Fibroblast of gingiva (primary cell): Measurements from ENCODE around the gene RIMBP2.
"Not testable (repeated sequence)": the region's sequence is repeated elsewhere in the genome, so short reads cannot be mapped to it uniquely, and the experiment has no call there.

Experiments
- DNase-seq: peaks from one replicate; pipeline ENCODE4 v3.0.0-alpha.2; 2011; ENCODE audit warnings: low read depth

RIMBP2 gene

DNA sequence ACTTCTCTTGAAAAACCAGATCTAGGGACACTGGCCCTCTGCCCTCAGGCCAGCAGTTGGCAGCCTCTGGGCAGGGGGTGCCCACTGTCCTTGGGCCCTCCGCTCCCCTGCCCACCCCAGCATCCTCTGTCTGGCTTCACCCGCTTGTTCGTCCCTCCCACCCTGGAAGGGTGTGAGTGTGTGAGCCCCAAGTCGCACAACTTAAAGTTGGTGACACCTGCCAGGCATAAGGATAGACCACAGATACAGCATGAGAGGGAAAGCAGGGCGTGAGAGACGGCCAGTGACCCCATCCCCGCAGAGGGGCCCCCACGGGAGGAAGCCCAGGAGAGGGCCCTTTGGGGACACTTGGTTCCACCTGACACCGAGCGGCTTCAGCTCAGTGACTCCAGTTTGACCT lies 23.5 kb upstream of the RIMBP2 start:
- DNase-seq: no peak

DNA sequence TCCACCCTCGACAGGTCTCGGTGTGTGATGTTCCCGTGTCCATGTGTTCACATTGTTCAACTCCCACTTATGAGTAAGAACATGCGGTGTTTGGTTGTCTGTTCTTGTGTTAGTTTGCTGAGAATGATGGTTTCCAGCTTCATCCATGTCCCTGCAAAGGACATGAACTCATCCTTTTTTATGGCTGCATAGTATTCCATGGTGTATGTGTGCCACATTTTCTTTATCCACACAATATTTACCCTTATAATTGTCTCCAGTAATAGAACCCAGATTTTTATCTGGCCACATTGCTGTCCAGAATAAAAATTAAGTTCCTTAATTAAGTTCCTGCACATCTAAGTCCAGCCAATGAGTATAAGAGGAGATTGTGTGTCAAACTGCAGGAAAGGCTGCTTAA lies 22.3 kb upstream of the RIMBP2 start:
- not testable (repeated sequence) for DNase-seq

DNA sequence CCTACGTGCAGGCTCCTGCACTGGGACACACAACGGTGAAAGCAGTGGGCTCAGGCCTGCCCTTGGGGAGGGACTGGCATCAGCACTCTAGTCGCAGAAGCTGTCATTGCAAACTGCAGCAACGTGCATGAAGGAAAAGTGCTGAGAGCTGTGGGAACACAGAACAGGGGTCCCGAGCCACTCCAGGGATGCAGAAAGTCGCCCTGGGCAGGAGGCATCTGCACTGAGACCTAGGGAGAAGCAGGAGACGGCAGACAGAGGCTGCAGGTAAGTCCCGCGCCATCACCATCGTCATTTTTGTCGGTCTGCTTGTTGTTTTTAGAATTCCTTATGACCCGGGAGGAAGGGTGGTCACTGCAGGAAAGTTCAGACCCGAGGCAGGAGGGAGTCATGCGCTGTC lies 21.6 kb upstream of the RIMBP2 start:
- DNase-seq: no peak

GRCh38 chr12:130729344-130729743 lies 13.2 kb upstream of the RIMBP2 start:
- no peak for DNase-seq

GRCh38 chr12:130728158-130729058 lies 12.3 kb upstream of the RIMBP2 start:
- DNase-seq: no peak

GRCh38 chr12:130719263-130719859 lies 3.3 kb upstream of the RIMBP2 start:
- DNase-seq: no peak

DNA sequence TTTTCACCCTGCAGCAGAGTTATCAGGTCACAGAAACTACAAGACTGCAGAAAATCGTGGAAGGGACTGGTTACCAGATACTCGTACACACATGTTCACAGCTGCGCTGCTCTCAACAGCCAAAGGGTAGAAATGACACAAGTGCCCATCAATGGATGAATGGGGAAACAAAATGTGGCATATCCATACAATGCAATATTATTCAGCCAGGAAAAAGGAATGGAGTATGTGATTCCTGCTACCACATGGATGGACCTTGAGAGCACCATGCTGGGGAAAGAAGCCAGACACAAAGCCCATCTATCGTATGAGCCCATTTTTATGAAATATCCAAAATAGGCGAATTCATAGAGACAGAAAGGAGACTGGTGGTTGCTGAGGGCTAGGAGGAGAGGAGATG lies 1.7 kb upstream of the RIMBP2 start:
- no peak for DNase-seq

GRCh38 chr12:130716969-130717366 lies 869 bp upstream of the RIMBP2 start:
- no peak for DNase-seq

GRCh38 chr12:130715150-130715997 lies 725 bp downstream of the RIMBP2 start:
- DNase-seq: no peak

DNA sequence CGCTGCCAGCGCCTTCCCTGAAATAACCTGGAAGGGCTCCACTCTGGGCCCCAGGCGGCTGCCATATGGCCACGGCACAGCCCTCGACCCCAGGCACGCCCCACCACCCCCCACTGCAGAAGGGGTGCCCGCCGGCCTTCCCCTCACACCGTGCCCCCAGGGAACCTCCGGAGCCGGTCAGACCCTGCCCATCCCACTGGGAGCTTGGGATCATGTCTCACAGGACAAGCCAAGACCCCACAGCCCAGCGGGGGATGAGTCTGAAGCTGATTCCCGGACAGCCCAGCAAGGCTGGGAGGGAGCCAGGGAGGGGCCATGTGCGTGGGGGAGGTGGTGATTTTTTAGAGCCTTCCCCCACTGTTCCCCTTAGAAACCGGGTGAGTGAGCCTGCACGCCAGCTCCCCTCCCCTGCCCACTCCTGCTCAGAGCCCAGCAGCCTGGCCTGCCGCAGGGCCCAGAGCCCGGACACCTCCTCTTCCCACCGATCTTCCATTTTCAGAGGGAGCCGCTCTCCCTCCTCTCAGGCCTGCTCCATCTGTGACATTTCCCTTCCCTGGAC lies 1.4 kb downstream of the RIMBP2 start:
- DNase-seq: no peak

DNA sequence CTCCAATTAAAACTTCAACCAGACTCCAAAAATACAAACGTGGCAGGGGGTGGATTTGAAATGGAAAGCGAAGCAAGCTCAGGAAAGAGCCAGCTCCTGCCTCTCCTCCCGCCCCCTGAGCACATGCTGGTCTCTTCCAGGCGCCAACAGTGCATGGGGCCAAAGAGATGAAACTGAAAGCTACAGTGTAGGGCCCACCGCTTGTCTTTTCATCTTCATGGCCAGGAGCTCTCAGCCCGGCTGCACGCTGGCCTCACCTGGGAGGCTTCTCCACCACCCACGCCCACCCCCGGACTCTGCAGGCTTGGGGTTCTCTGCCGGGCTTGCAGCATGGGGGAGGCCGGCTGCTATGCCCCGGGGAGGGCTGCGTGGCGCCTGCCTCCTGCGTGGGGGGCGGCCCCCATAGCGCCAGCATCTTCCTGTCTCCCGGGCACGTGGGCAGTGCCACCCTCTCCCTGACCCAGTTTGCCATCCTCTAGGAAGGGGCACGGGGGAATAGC lies 2.0 kb downstream of the RIMBP2 start:
- no peak for DNase-seq

DNA sequence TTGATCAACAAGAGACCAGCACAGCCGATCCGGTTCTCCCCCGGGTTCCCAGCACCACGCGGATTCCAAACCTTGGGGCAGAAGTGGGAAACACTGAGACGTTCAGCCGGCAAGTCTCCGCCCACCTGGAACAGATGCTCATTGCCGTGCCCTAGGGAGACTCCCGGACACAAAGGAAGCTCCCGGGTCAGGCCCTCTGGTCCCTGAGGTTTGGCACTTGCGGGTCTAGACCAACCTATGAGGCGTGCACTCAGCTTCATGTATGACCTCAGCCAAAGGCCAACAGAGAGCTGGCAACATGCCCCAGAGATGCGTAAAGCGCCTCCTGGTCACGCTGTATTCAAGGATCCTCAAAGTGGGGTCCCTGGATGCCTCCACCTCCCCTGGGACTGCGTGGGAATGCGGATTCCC lies 2.5 kb downstream of the RIMBP2 start:
- DNase-seq: no peak

- no peak for DNase-seq
Observed at GRCh38 chr12:130712346-130713065, 3.6 kb downstream of the RIMBP2 start.

GRCh38 chr12:130711756-130712155 lies 4.3 kb downstream of the RIMBP2 start:
- no peak for DNase-seq

- no peak for DNase-seq
Observed at GRCh38 chr12:130710733-130711080, 5.4 kb downstream of the RIMBP2 start.

DNA sequence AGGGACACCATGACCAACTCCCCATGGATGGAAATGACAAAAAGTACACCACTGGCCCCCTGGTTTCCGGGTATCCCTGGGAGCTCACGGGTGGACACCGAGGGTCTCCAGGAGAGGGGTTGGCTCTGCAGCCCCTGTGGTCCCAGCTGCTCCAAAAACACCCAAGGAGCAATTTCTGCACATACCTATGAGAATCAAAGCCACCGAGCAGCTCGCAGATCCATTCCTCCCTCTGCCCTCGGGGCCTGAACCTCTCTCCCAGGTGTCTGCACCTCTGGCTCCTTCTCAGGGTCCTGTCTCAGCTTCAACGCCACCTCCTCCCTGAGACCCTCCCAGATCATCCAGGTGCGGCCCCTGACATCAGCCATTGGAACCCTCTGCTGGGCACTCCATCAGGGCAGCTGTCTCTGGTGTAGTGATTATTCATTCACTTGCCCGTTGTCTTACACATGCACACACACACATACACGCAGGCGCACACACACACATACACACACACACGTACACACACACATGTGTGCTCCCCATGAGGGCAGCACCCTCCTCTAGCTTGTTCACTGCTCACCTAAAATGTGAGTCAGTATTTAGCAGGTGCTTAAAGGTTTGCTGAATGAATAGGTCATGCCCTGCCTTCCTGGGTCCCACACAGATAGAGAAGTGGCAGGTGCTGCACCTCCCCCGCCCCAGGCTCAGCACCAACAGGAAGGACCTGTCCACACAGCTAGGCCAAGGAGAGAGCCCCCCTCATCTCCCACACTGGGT lies 5.9 kb downstream of the RIMBP2 start:
- no peak for DNase-seq

GRCh38 chr12:130709151-130709970 lies 6.7 kb downstream of the RIMBP2 start:
- DNase-seq: no peak

DNA sequence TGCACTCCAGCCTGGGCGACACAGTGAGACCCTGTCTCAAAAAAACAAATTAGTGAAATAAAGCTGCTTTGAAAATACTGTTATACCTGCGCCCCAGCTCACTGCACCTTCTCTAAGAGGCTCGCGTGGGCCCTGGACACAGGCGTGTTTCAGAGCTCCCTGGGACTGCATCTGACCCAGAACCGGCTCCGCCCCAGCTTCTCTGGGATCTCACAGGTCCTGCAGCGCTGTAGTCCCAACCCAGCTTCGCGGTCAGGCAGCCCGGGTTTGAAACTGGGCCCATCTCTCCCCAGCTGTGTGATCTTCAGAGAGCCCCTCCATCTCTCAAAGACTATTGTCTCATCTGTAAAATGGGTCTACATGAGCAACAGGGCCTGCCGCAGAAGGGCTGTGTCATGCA lies 7.5 kb downstream of the RIMBP2 start:
- no peak for DNase-seq

- DNase-seq: no peak
Observed at GRCh38 chr12:130707571-130707891, 8.6 kb downstream of the RIMBP2 start.
